SK-N-SH (cell line): ENCODE measurements around the gene EDARADD. TPM values are rescaled to one million over a fixed set of nuclear protein-coding genes. Genes with fewer than 3 reads are reported as not detected.

Source experiments
- CTCF ChIA-PET: fragments of 300-600, 350-600 bp; formaldehyde crosslinking; extraction: SDS; loops from one replicate; lab custom pipeline; 2021; lab: Yijun Ruan, JAX
- POLR2A ChIA-PET: fragments of 350-600 bp; sonication (Branson Sonifier 250); formaldehyde crosslinking; extraction: SDS; loops from one replicate; lab custom pipeline; 2020; ENCODE audit warnings: antibody characterized with exemption, inconsistent platforms; lab: Yijun Ruan, JAX
- DNase-seq: peaks from one replicate; pipeline ENCODE4 v3.0.0; 2012
- H2AFZ ChIP-seq: fragments of 200-600 bp; sonication (generic); 2 replicates; pipeline ENCODE4 v1.8.1; 2016; ENCODE audit warnings: antibody characterized with exemption, mild to moderate bottlenecking, low read depth
- H3F3A ChIP-seq: fragments of 200-600 bp; sonication (generic); replicated peaks from 2 replicates; pipeline ENCODE3; 2016; ENCODE audit warnings: antibody characterized with exemption, mild to moderate bottlenecking; ENCODE audit not compliant: insufficient read depth
- H3K27ac ChIP-seq, 2 experiments: fragments of 200-500 bp in 1 of 2; fragments of 200-600 bp in 1 of 2; sonication (Bioruptor generic) in 1 of 2; sonication (generic), shearing (Covaris generic) in 1 of 2; 2 replicates each; pipeline versions ENCODE4 v1.5.1 to v1.6.1; 2014 to 2016; ENCODE audit warnings: low read depth in 2 of 2, inconsistent platforms in 1 of 2, low read length in 1 of 2, mild to moderate bottlenecking in 1 of 2, mixed read lengths in 1 of 2
- H3K27me3 ChIP-seq: fragments of 200-600 bp; sonication (generic), shearing (Covaris generic); 2 replicates; pipeline ENCODE4 v1.6.1; 2016; ENCODE audit warnings: mixed run types; ENCODE audit not compliant: insufficient read depth
- H3K36me3 ChIP-seq, 2 experiments: fragments of 200-500 bp in 1 of 2; fragments of 200-600 bp in 1 of 2; sonication (Bioruptor generic) in 1 of 2; sonication (generic) in 1 of 2; replicated peaks in 1 of 2; 2 replicates each; pipeline versions ENCODE3 to v1.5.1; 2014 to 2016; ENCODE audit warnings: low read length in 1 of 2, mild to moderate bottlenecking in 1 of 2; ENCODE audit not compliant: insufficient read depth in 2 of 2, control insufficient read depth in 1 of 2
- H3K4me1 ChIP-seq, 2 experiments: fragments of 200-500 bp in 1 of 2; fragments of 200-600 bp in 1 of 2; sonication (Bioruptor generic) in 1 of 2; sonication (generic), shearing (Covaris generic) in 1 of 2; 2 replicates each; pipeline versions ENCODE4 v1.5.1 to v1.6.1; 2014 to 2016; ENCODE audit warnings: low read depth in 1 of 2, low read length in 1 of 2, mixed run types in 1 of 2; ENCODE audit not compliant: insufficient read depth in 2 of 2, control insufficient read depth in 1 of 2
- H3K4me2 ChIP-seq: fragments of 200-600 bp; sonication (generic), shearing (Covaris generic); 2 replicates; pipeline ENCODE4 v1.6.1; 2017; ENCODE audit warnings: mixed run types
- H3K4me3 ChIP-seq, 2 experiments: fragments of 200-500 bp in 1 of 2; fragments of 200-600 bp in 1 of 2; sonication (Bioruptor generic) in 1 of 2; sonication (generic), shearing (Covaris generic) in 1 of 2; 2 replicates each; pipeline versions ENCODE4 v1.5.1 to v1.8.1; 2014 to 2016; ENCODE audit warnings: low read depth in 2 of 2, inconsistent platforms in 1 of 2, low read length in 1 of 2, mild to moderate bottlenecking in 1 of 2, mixed read lengths in 1 of 2, moderate library complexity in 1 of 2
- H3K79me2 ChIP-seq: fragments of 200-600 bp; sonication (generic); 2 replicates; pipeline ENCODE4 v1.8.1; 2017; ENCODE audit warnings: mild to moderate bottlenecking; ENCODE audit not compliant: insufficient read depth
- H3K9ac ChIP-seq: fragments of 200-600 bp; sonication (generic); 2 replicates; pipeline ENCODE4 v1.6.1; 2017; ENCODE audit warnings: mixed run types
- H3K9me2 ChIP-seq: fragments of 200-600 bp; sonication (generic); 2 replicates; pipeline ENCODE4 v1.6.1; 2017; ENCODE audit warnings: mixed run types
- H3K9me3 ChIP-seq: fragments of 200-600 bp; sonication (generic); 2 replicates; pipeline ENCODE4 v1.6.1; 2017; ENCODE audit warnings: mixed run types, mild to moderate bottlenecking, moderate library complexity
- H4K20me1 ChIP-seq: fragments of 200-600 bp; sonication (generic); 2 replicates; pipeline ENCODE4 v1.6.1; 2017; ENCODE audit warnings: mild to moderate bottlenecking, mixed run types; ENCODE audit not compliant: insufficient read depth
- ELF1 ChIP-seq: IDR thresholded peaks from 2 replicates; pipeline ENCODE4 v1.4.0; 2012
- EP300 ChIP-seq, 2 experiments: IDR thresholded peaks; 2 replicates each; pipeline versions ENCODE4 v1.4.0 to v1.6.1; 2012; ENCODE audit warnings: borderline replicate concordance in 1 of 2, low read depth in 1 of 2, low read length in 1 of 2
- EZH2phosphoT487 ChIP-seq: fragments of 200-600 bp; sonication (generic); IDR thresholded peaks from 2 replicates; pipeline ENCODE4 v1.6.1; 2017; ENCODE audit warnings: low read depth, mixed run types, mild to moderate bottlenecking, antibody characterized with exemption, moderate library complexity, borderline replicate concordance
- FOSL2 ChIP-seq: IDR thresholded peaks from 2 replicates; pipeline ENCODE4 v1.4.0; 2012; ENCODE audit warnings: low read depth, mild to moderate bottlenecking, moderate library complexity, borderline replicate concordance
- GABPA ChIP-seq: IDR thresholded peaks from 2 replicates; pipeline ENCODE4 v1.4.0; 2012; ENCODE audit warnings: low read depth, mild to moderate bottlenecking
- GATA2 ChIP-seq: sonication (generic); formaldehyde crosslinking; IDR thresholded peaks from 2 replicates; pipeline ENCODE4 v1.5.0; 2020; ENCODE audit warnings: mild to moderate bottlenecking, missing genetic modification reagents
- IRF3 ChIP-seq: fragments of 150-350 bp; IDR thresholded peaks from 2 replicates; pipeline ENCODE4 v1.6.1; 2016; ENCODE audit warnings: mild to moderate bottlenecking, low read depth, low read length
- MEF2A ChIP-seq: IDR thresholded peaks from 2 replicates; pipeline ENCODE4 v1.4.0; 2012; ENCODE audit warnings: low read depth, borderline replicate concordance
- NRF1 ChIP-seq: IDR thresholded peaks from 2 replicates; pipeline ENCODE4 v1.6.1; 2012; ENCODE audit warnings: low read depth, mild to moderate bottlenecking, low read length
- POLR2AphosphoS5 ChIP-seq: IDR thresholded peaks from 2 replicates; pipeline ENCODE4 v1.6.1; 2012; ENCODE audit warnings: low read depth, low read length
- RFX5 ChIP-seq: IDR thresholded peaks from 2 replicates; pipeline ENCODE4 v1.6.1; 2012; ENCODE audit warnings: mild to moderate bottlenecking, improper control_type of control experiment, low read length
- RXRA ChIP-seq: IDR thresholded peaks from 2 replicates; pipeline ENCODE4 v1.4.0; 2012; ENCODE audit warnings: low read depth, mild to moderate bottlenecking, borderline replicate concordance
- SIN3A ChIP-seq: IDR thresholded peaks from 2 replicates; pipeline ENCODE4 v1.6.1; 2012; ENCODE audit warnings: low read depth, mild to moderate bottlenecking, low read length, moderate library complexity, borderline replicate concordance
- SMC3 ChIP-seq: IDR thresholded peaks from 2 replicates; pipeline ENCODE4 v1.6.1; 2012; ENCODE audit warnings: low read depth, low read length, improper control_type of control experiment
- TAF1 ChIP-seq: IDR thresholded peaks from 2 replicates; pipeline ENCODE4 v1.6.1; 2012; ENCODE audit warnings: low read depth, mild to moderate bottlenecking, low read length, moderate library complexity, borderline replicate concordance
- TEAD4 ChIP-seq: IDR thresholded peaks from 2 replicates; pipeline ENCODE4 v1.4.0; 2012; ENCODE audit warnings: mild to moderate bottlenecking, borderline replicate concordance; ENCODE audit not compliant: insufficient read depth
- YY1 ChIP-seq: IDR thresholded peaks from 2 replicates; pipeline ENCODE4 v1.4.0; 2012; ENCODE audit warnings: low read depth, mild to moderate bottlenecking
- WGBS: methylation state at CpG from one replicate; pipeline ENCODE4 v1.1.6; 2017; ENCODE audit warnings: low lambda C conversion rate; 5-methylcytosine and 5-hydroxymethylcytosine counted together
- polyA plus RNA-seq, 3 experiments: library from polyadenylated mRNA; depleted of rRNA; stranded (reverse); fragments of >200 nt; gene quantifications; 2 replicates each; pipeline ENCODE4 v1.2.3, GENCODE V29; 2012

The EDARADD gene
- polyA plus RNA-seq, 1 of the 3 experiments (the other 2 are of a cell fraction) = not detected

GRCh38 chr1:236476019-236476418, 81.9 kb downstream of the EDARADD start (continued):
- no peak for TF ChIP-seq GATA2 (CRISPR knock-in tag)
- no peak for TF ChIP-seq MEF2A
- TF ChIP-seq ELF1 = no peak
- no peak for TF ChIP-seq RFX5
- TF ChIP-seq TAF1 = no peak

- POLR2A ChIA-PET = no interaction called here
- H3K27me3 ChIP-seq = no peaks in the 10 kb centered on the region
These were observed 86.8 kb downstream of the EDARADD start for GRCh38 chr1:236480758-236481436.

GRCh38 chr1:236484310-236484971, 90.4 kb downstream of the EDARADD start:
- H3K9ac ChIP-seq = no peak overlapping the region
- no peaks in the 10 kb centered on the region for H3F3A ChIP-seq
- H3K4me3 ChIP-seq = no peak overlapping the region
- ChIA-PET POLR2A (interaction anchor here (0.7 kb wide), 1 partner anchor 115 kb away, joined by 4 read pairs; no protein-coding TSS in a partner anchor), CTCF (interaction anchor here (1.2 to 1.7 kb wide), 2 partner anchors 11 to 377 kb away, joined by 3 to 6 read pairs; no protein-coding TSS in a partner anchor)
- H3K27me3 ChIP-seq = no peaks in the 10 kb centered on the region
- no peaks in the 10 kb centered on the region for H3K4me1 ChIP-seq
- no peaks in the 10 kb centered on the region for H4K20me1 ChIP-seq
- H3K79me2 ChIP-seq = no peaks in the 10 kb centered on the region
- no peak overlapping the region for H3K4me2 ChIP-seq
- H2AFZ ChIP-seq = no peak overlapping the region
- H3K9me2 ChIP-seq = no peaks in the 10 kb centered on the region
- WGBS = 70% methylated on average over 11 of the region's 14 CpGs
- TF ChIP-seq GATA2 (CRISPR knock-in tag) = no peak
- no peak for TF ChIP-seq RXRA
- no peak for TF ChIP-seq TEAD4
- TF ChIP-seq POLR2AphosphoS5 = no peak
- no peaks in the 10 kb centered on the region for H3K9me3 ChIP-seq
- DNase-seq = no peak
- H3K36me3 ChIP-seq = no peaks in the 10 kb centered on the region
- no peak overlapping the region for H3K27ac ChIP-seq

More at GRCh38 chr1:236480758-236481436, 86.8 kb downstream of the EDARADD start:
- no peak overlapping the region for H3K4me3 ChIP-seq
- H3K79me2 ChIP-seq = no peaks in the 10 kb centered on the region
- CTCF ChIA-PET = interaction anchor here (1.1 kb wide), 1 partner anchor 8 kb away, joined by 5 read pairs; no protein-coding TSS in a partner anchor
- H3F3A ChIP-seq = no peaks in the 10 kb centered on the region
- H3K9me2 ChIP-seq = no peaks in the 10 kb centered on the region
- H4K20me1 ChIP-seq = no peaks in the 10 kb centered on the region
- DNase-seq = no peak
- H3K36me3 ChIP-seq = no peaks in the 10 kb centered on the region
- no peaks in the 10 kb centered on the region for H3K9me3 ChIP-seq
- H3K4me2 ChIP-seq = no peak overlapping the region
- 55% methylated on average over 5 of the region's 5 CpGs for WGBS
- no peak overlapping the region for H2AFZ ChIP-seq
- H3K9ac ChIP-seq = no peak overlapping the region
- no peaks in the 10 kb centered on the region for H3K4me1 ChIP-seq
- no peak overlapping the region for H3K27ac ChIP-seq
- TF ChIP-seq SIN3A (no peak), GATA2 (CRISPR knock-in tag) (no peak), EZH2phosphoT487 (no peak), MEF2A (no peak), SMC3 (no peak), RXRA (no peak), IRF3 (no peak), TEAD4 (no peak), FOSL2 (no peak), EP300 (IDR thresholded peaks at IDR 0.05; ENCODE audit: borderline replicate concordance in 1 of 2, low read depth in 1 of 2, low read length in 1 of 2) (no peak), RFX5 (no peak), NRF1 (no peak), YY1 (no peak), GABPA (no peak)
